ENCODE data around the gene SPATA9. TPM values are rescaled to one million over a fixed set of nuclear protein-coding genes. Genes with fewer than 3 reads are reported as not detected.
A peak's percentile ranks its signal among the peaks of the same experiment; 100 is the strongest.

The SPATA9 gene
- total and polyA plus RNA-seq, 9 of the 15 experiments (the other 6 are each of a cell fraction or from before 2014, with no cell fraction given) = 0.16 to 5.5 (median 0.39) TPM; not detected in 3

GRCh38 chr5:95631255-95631958 is 51.4 kb downstream of the SPATA9 start:
- no peaks in the 10 kb centered on the region for H3K9me1 ChIP-seq (ENCODE audit: control insufficient read depth, insufficient read depth, low read length)
- H3K4me2 ChIP-seq (ENCODE audit: insufficient read depth, low read length) = peak overlapping the region; percentile 25; the same call in 1 of the 2 replicates
- peak overlapping the region; percentile 34; the same call in 2 of the 3 replicates for H3K27ac ChIP-seq (ENCODE audit: extremely low read depth, low read depth, low read length)
- intact Hi-C loops (cut with micrococcal nuclease) (no loop called here), in situ Hi-C loops (cut with MboI) (loop anchor here (25.0 kb wide), 1 partner anchor 706 kb away; no protein-coding TSS in a partner anchor)
- ChIA-PET CTCF (ENCODE audit: low intra/inter-chr PET ratio) (no interaction called here), POLR2A (interaction anchor here (1.0 to 2.0 kb wide), 6 partner anchors 8 to 150 kb away, joined by 3 to 12 read pairs (median 4); partner anchors contain the start of gene RFESD)
- H3K9ac ChIP-seq (ENCODE audit: insufficient read depth in 1 of 2, low read depth in 2 of 2, low read length in 2 of 2) = no peak overlapping the region
- WGBS (ENCODE audit: insufficient coverage, low coverage, missing lambda C conversion rate) = 7% methylated on average over 2 of the region's 2 CpGs
- no peaks in the 10 kb centered on the region for H3K27me3 ChIP-seq (ENCODE audit: control insufficient read depth in 2 of 2, insufficient read depth in 2 of 2, low read length in 2 of 2)
- H3K36me3 ChIP-seq (ENCODE audit: control insufficient read depth, insufficient read depth, low read length) = no peaks in the 10 kb centered on the region
- peak overlapping the region; percentile 80 for H2AFZ ChIP-seq (ENCODE audit: low read depth, low read length)
- H3K4me1 ChIP-seq (replicated peaks in 1 of 2; ENCODE audit: control insufficient read depth in 2 of 2, insufficient read depth in 2 of 2, low read length in 2 of 2) = peaks cover 0 to 13% of the 10 kb centered on the region in 2 experiments; a peak in 4 of 5 replicates
- no peaks in the 10 kb centered on the region for H3K79me2 ChIP-seq (ENCODE audit: control insufficient read depth, insufficient read depth, low read length)
- no peak overlapping the region for H3K4me3 ChIP-seq
- no peaks in the 10 kb centered on the region for H3K9me3 ChIP-seq (replicated peaks; ENCODE audit: control insufficient read depth, insufficient read depth, low read depth, low read length)
- DNase-seq (ENCODE audit: extremely low read depth in 1 of 4, low spot score in 3 of 4) (peak in 1 of 4 experiments; percentile 33), FAIRE-seq (no peak), ATAC-seq (peak; percentile 45)
- BruUV-seq (replicated peaks) = no TSS peak
- H4K20me1 ChIP-seq (replicated peaks; ENCODE audit: control insufficient read depth, insufficient read depth, low read length) = no peaks in the 10 kb centered on the region
- TF ChIP-seq ZNF407 (IDR thresholded peaks at IDR 0.05; ENCODE audit: low read depth) (no peak), MECOM (CRISPR knock-in tag; IDR thresholded peaks at IDR 0.05) (peak; percentile 34; the same call in 1 of the 2 replicates), KDM1A (IDR thresholded peaks at IDR 0.05) (peak in 1 of 2 experiments; percentile 59; a peak in 3 of 4 replicates), MNT (conservative IDR thresholded peaks at IDR 0.05) (peak in 1 of 2 experiments; percentile 3; a peak in 1 of 4 replicates), BHLHE40 (IDR thresholded peaks at IDR 0.05; ENCODE audit: low read length) (peak; percentile 27; the same call in 1 of the 2 replicates), BRF1 (IDR thresholded peaks at IDR 0.05; ENCODE audit: borderline replicate concordance, extremely low read depth, insufficient read length) (no peak), POLR2G (IDR thresholded peaks at IDR 0.05; ENCODE audit: low read depth, low read length) (no peak), ADNP (tag; IDR thresholded peaks at IDR 0.05) (peak; percentile 60), DLX4 (CRISPR knock-in tag; IDR thresholded peaks at IDR 0.05) (no peak), FOXJ2 (tag; IDR thresholded peaks at IDR 0.05) (peak; percentile 32; the same call in 1 of the 2 replicates), TEAD2 (tag; IDR thresholded peaks at IDR 0.05) (no peak)
